CD4-positive, alpha-beta T cell treated with Interleukin-6 at 100 ng/mL for 8 hours (primary cell): Measurements from ENCODE around the gene CDCP1.

Experiments
- DNase-seq: peaks from one replicate; pipeline ENCODE4 v3.0.0-alpha.2; 2020; ENCODE audit warnings: mixed read lengths, low spot score

The CDCP1 gene

GRCh38 chr3:45137656-45138181 is 8.5 kb downstream of the CDCP1 start:
- no peak for DNase-seq

GRCh38 chr3:45135959-45136358 is 10.2 kb downstream of the CDCP1 start:
- no peak for DNase-seq

- no peak for DNase-seq
Measured at GRCh38 chr3:45134758-45135521, 11.2 kb downstream of the CDCP1 start.

- no peak for DNase-seq
Measured at GRCh38 chr3:45132568-45133211, 13.5 kb downstream of the CDCP1 start.

GRCh38 chr3:45131201-45131600 is 15.0 kb downstream of the CDCP1 start:
- DNase-seq, result no peak

GRCh38 chr3:45130476-45130875 is 15.7 kb downstream of the CDCP1 start:
- no peak for DNase-seq

GRCh38 chr3:45128950-45129349 is 17.2 kb downstream of the CDCP1 start:
- no peak for DNase-seq

GRCh38 chr3:45127130-45127822 is 18.9 kb downstream of the CDCP1 start:
- DNase-seq, result no peak

- no peak for DNase-seq
Measured at GRCh38 chr3:45126730-45127129, 19.4 kb downstream of the CDCP1 start.

- no peak for DNase-seq
Measured at GRCh38 chr3:45125550-45126026, 20.6 kb downstream of the CDCP1 start.

GRCh38 chr3:45124956-45125355 is 21.2 kb downstream of the CDCP1 start:
- no peak for DNase-seq

- DNase-seq, result no peak
Measured at GRCh38 chr3:45124352-45124751, 21.8 kb downstream of the CDCP1 start.

GRCh38 chr3:45123581-45124269 is 22.5 kb downstream of the CDCP1 start:
- DNase-seq, result no peak

GRCh38 chr3:45123030-45123429 is 23.1 kb downstream of the CDCP1 start:
- no peak for DNase-seq

- DNase-seq, result no peak
Measured at GRCh38 chr3:45120359-45121158, 25.6 kb downstream of the CDCP1 start.

- DNase-seq, result no peak
Measured at GRCh38 chr3:45119824-45120358, 26.3 kb downstream of the CDCP1 start.

- no peak for DNase-seq
Measured at GRCh38 chr3:45119376-45119775, 26.8 kb downstream of the CDCP1 start.

- DNase-seq, result no peak
Measured at GRCh38 chr3:45118615-45119071, 27.5 kb downstream of the CDCP1 start.

- DNase-seq, result no peak
Measured at GRCh38 chr3:45116350-45116749, 29.8 kb downstream of the CDCP1 start.

- no peak for DNase-seq
Measured at GRCh38 chr3:45113625-45114050, 32.5 kb downstream of the CDCP1 start.

- DNase-seq, result no peak
Measured at GRCh38 chr3:45112939-45113338, 33.2 kb downstream of the CDCP1 start.
